Testis (tissue), 2 donors: Measurements from ENCODE around the gene PEPD.

ENCODE experiments used
- POLR2A ChIP-seq: fragments of 450-650 bp; IDR thresholded peaks from one replicate; pipeline ENCODE4 v1.6.1; 2017; ENCODE audit warnings: antibody characterized with exemption, mild to moderate bottlenecking, moderate library complexity
- TF ChIP-seq, protein P1 (sequence below), 3 experiments: fragments of 450-650 bp in 2 of 3; fragments of 200-600 bp in 1 of 3; sonication (generic) in 1 of 3; IDR thresholded peaks; one replicate each; pipeline ENCODE4 v1.5.1; 2016 to 2019; ENCODE audit warnings: antibody characterized with exemption in 3 of 3, mild to moderate bottlenecking in 2 of 3, moderate library complexity in 1 of 3

DNA sequence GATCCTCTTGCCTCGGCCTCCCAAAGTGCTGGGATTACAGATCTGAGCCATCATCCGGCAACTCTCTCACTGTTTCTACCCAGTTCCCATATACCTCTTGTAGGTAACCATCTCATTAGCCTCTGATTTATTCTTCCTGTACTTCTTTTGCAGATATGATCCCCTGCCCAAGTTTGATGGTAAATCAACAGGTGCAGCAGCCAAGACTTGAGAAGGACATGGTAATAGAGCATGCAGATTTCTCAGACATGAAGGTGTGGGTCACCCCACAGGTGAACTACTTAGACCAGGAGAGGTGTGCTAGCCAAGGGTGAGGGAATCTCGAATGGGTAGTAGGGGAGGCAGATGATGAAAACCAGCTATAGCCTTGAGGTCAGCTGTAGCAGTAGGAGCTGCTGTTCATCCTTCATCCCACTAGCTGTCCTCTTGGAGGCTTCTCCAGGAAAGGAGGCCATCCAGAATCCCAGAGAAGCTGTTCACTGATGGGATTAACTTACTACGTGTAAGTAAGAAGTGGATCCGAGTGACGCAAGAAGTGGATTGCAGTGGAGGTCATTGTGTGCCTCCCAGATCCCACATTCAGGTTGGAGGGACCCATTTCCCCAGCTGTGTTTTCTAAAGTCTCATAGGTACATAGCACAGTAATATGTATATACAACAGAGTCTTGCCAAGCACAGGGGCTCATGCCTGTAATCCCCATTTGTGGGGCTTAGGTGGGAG is 158.9 kb downstream of the PEPD start:
- TF ChIP-seq, protein P1, sequence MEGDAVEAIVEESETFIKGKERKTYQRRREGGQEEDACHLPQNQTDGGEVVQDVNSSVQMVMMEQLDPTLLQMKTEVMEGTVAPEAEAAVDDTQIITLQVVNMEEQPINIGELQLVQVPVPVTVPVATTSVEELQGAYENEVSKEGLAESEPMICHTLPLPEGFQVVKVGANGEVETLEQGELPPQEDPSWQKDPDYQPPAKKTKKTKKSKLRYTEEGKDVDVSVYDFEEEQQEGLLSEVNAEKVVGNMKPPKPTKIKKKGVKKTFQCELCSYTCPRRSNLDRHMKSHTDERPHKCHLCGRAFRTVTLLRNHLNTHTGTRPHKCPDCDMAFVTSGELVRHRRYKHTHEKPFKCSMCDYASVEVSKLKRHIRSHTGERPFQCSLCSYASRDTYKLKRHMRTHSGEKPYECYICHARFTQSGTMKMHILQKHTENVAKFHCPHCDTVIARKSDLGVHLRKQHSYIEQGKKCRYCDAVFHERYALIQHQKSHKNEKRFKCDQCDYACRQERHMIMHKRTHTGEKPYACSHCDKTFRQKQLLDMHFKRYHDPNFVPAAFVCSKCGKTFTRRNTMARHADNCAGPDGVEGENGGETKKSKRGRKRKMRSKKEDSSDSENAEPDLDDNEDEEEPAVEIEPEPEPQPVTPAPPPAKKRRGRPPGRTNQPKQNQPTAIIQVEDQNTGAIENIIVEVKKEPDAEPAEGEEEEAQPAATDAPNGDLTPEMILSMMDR (IDR thresholded peaks at IDR 0.05), result no peak
- TF ChIP-seq POLR2A, result no peak
